ENCODE data around the gene ALDH3B1.
"Not testable (repeated sequence)": the region's sequence is repeated elsewhere in the genome, so short reads cannot be mapped to it uniquely, and the experiment has no call there.

GRCh38 chr11:67964746-67965145 is 45.4 kb upstream of the ALDH3B1 start:
- TF ChIP-seq CTCF (conservative IDR thresholded peaks at IDR 0.05 in 1 of 2, IDR thresholded peaks at IDR 0.05 in 1 of 2; ENCODE audit: low read depth in 1 of 2, low read length in 2 of 2); EZH2 (IDR thresholded peaks at IDR 0.05; ENCODE audit: low read length, missing control alignments): not testable (repeated sequence)
